Panc1 (cell line): Measurements from ENCODE around the gene MTHFD1L. TPM values are rescaled to one million over a fixed set of nuclear protein-coding genes. Genes with fewer than 3 reads are reported as not detected.
"Not testable (repeated sequence)": the region's sequence is repeated elsewhere in the genome, so short reads cannot be mapped to it uniquely, and the experiment has no call there.

Experiments
- ATAC-seq: fragments of 200-7000 bp; cut with Tn5 transposase; 2 replicates; pipeline ENCODE4 v1.9.1; 2020; ENCODE audit warnings: mild to moderate bottlenecking, moderate library complexity
- BruUV-seq: library from RNA; stranded (reverse); fragments of 400-500 nt; replicated peaks from 2 replicates; lab custom pipeline; 2021; lab: Mats Ljungman, UMichigan
- CTCF ChIA-PET: fragments of 300-600 bp; sonication (Branson Sonifier 250); formaldehyde crosslinking; loops from one replicate; lab custom pipeline; 2022; ENCODE audit warnings: antibody characterized with exemption; lab: Charles Lee
- POLR2A ChIA-PET: fragments of 300-600 bp; sonication (Branson Sonifier 250); formaldehyde crosslinking; loops from one replicate; lab custom pipeline; 2022; ENCODE audit warnings: antibody characterized with exemption; lab: Charles Lee
- DNase-seq: peaks from one replicate; pipeline ENCODE4 v3.0.0-alpha.2; 2010; ENCODE audit warnings: low read depth, low spot score
- H3K27ac ChIP-seq: 2 replicates; pipeline ENCODE4 v1.5.1; 2011; ENCODE audit warnings: mild to moderate bottlenecking, low read length, inconsistent platforms
- H3K27me3 ChIP-seq: fragments of 200-500 bp; sonication (Bioruptor generic); 2 replicates; pipeline ENCODE4 v1.6.0; 2014; ENCODE audit warnings: low read length, inconsistent platforms; ENCODE audit not compliant: control insufficient read depth, insufficient read depth
- H3K36me3 ChIP-seq: fragments of 200-500 bp; sonication (Bioruptor generic); 2 replicates; pipeline ENCODE4 v1.5.1; 2014; ENCODE audit warnings: inconsistent platforms, mild to moderate bottlenecking, low read length, moderate library complexity; ENCODE audit not compliant: control insufficient read depth, insufficient read depth
- H3K4me1 ChIP-seq: 2 replicates; pipeline ENCODE4 v1.5.1; 2011; ENCODE audit warnings: inconsistent platforms, mild to moderate bottlenecking, low read length, moderate library complexity; ENCODE audit not compliant: control insufficient read depth, insufficient read depth
- H3K4me3 ChIP-seq, 2 experiments: 2 replicates each; pipeline ENCODE4 v1.5.1; 2011 to 2012; ENCODE audit warnings: low read depth in 2 of 2, low read length in 2 of 2, mild to moderate bottlenecking in 2 of 2, inconsistent platforms in 1 of 2, moderate library complexity in 1 of 2
- H3K9me3 ChIP-seq: fragments of 200-500 bp; sonication (Bioruptor generic); 2 replicates; pipeline ENCODE4 v1.5.1; 2014; ENCODE audit warnings: low read depth, mild to moderate bottlenecking, inconsistent platforms, low read length, moderate library complexity; ENCODE audit not compliant: control insufficient read depth, insufficient read depth
- CTCF ChIP-seq: fragments of 450-650 bp; IDR thresholded peaks from 2 replicates; pipeline ENCODE4 v1.5.1; 2017; ENCODE audit warnings: mild to moderate bottlenecking
- POLR2AphosphoS5 ChIP-seq: IDR thresholded peaks from 2 replicates; pipeline ENCODE4 v1.6.1; 2012; ENCODE audit warnings: mild to moderate bottlenecking, low read depth, low read length, moderate library complexity
- REST ChIP-seq, 2 experiments: IDR thresholded peaks; 2 replicates each; pipeline ENCODE4 v1.6.1; 2011 to 2012; ENCODE audit warnings: low read depth in 2 of 2, control low read depth in 1 of 2, low read length in 1 of 2, mild to moderate bottlenecking in 1 of 2, moderate library complexity in 1 of 2; ENCODE audit not compliant: insufficient read depth in 1 of 2
- SIN3A ChIP-seq: IDR thresholded peaks from 2 replicates; pipeline ENCODE4 v1.6.1; 2012; ENCODE audit warnings: low read depth, mild to moderate bottlenecking, low read length, moderate library complexity, borderline replicate concordance; ENCODE audit not compliant: insufficient read depth
- TCF7L2 ChIP-seq: IDR thresholded peaks from 2 replicates; pipeline ENCODE4 v1.6.1; 2011; ENCODE audit warnings: mild to moderate bottlenecking, low read depth, low read length, inconsistent platforms
- in situ Hi-C: cut with HindIII; loops from 2 replicates; pipeline ENCODE4 v1.10.0; 2016; ENCODE audit warnings: low sequenced_read_pairs, low pct_unique_long_range_greater_than_20kb
- intact Hi-C: fragments of 100-400 bp; cut with micrococcal nuclease; formaldehyde crosslinking; loops from one replicate; pipeline ENCODE4 v1.10.0; 2022; ENCODE audit not compliant: unreplicated experiment
- total RNA-seq: library from RNA; stranded (reverse); gene quantifications from one replicate; pipeline ENCODE4 v1.2.1, GENCODE V29; 2021; ENCODE audit not compliant: unreplicated experiment

Gene MTHFD1L
- total RNA-seq, 1 experiment from 2014 or later, result 76.2 TPM

GRCh38 chr6:150822932-150823331 is 42.6 kb upstream of the MTHFD1L start:
- no peak overlapping the region for H3K27ac ChIP-seq
- no peak for TF ChIP-seq TCF7L2
- no peak for TF ChIP-seq CTCF
- no peak for TF ChIP-seq SIN3A
- no peak for TF ChIP-seq POLR2AphosphoS5
- TF ChIP-seq REST (IDR thresholded peaks at IDR 0.05; ENCODE audit: insufficient read depth in 1 of 2, low read depth in 2 of 2, low read length in 1 of 2), result no peak
- in situ Hi-C loops, result no loop called here
- ATAC-seq (no peak), DNase-seq (no peak)
- ChIA-PET POLR2A (no interaction called here), CTCF (no interaction called here)
- no peaks in the 10 kb centered on the region for H3K4me1 ChIP-seq
- no TSS peak for BruUV-seq
- no peaks in the 10 kb centered on the region for H3K27me3 ChIP-seq
- H3K9me3 ChIP-seq, result no peaks in the 10 kb centered on the region
- no peak overlapping the region for H3K4me3 ChIP-seq
- intact Hi-C loops, result no loop called here
- no peaks in the 10 kb centered on the region for H3K36me3 ChIP-seq

- H3K4me1 ChIP-seq, result no peaks in the 10 kb centered on the region
- TF ChIP-seq CTCF, result no peak
- no peak for TF ChIP-seq POLR2AphosphoS5
- TF ChIP-seq TCF7L2, result no peak
- TF ChIP-seq REST (IDR thresholded peaks at IDR 0.05; ENCODE audit: insufficient read depth in 1 of 2, low read depth in 2 of 2, low read length in 1 of 2), result no peak
- no peak for TF ChIP-seq SIN3A
- H3K9me3 ChIP-seq, result no peaks in the 10 kb centered on the region
- no peaks in the 10 kb centered on the region for H3K27me3 ChIP-seq
- ChIA-PET CTCF (no interaction called here), POLR2A (no interaction called here)
- H3K27ac ChIP-seq, result no peak overlapping the region
- H3K4me3 ChIP-seq, result no peak overlapping the region
- DNase-seq (no peak), ATAC-seq (no peak)
- intact Hi-C loops, result no loop called here
- H3K36me3 ChIP-seq, result no peaks in the 10 kb centered on the region
- in situ Hi-C loops, result no loop called here
- no TSS peak for BruUV-seq
Measured at GRCh38 chr6:150826788-150827187, 38.7 kb upstream of the MTHFD1L start.

- CTCF ChIA-PET, POLR2A ChIA-PET, DNase-seq, H3K27me3 ChIP-seq, intact Hi-C loops, BruUV-seq, H3K9me3 ChIP-seq, ATAC-seq, H3K27ac ChIP-seq, in situ Hi-C loops, H3K4me3 ChIP-seq, H3K4me1 ChIP-seq, H3K36me3 ChIP-seq: not testable (repeated sequence)
Measured at GRCh38 chr6:150828107-150828506, 37.4 kb upstream of the MTHFD1L start.
